Hypothalamus (tissue), 51 donors: Measurements from ENCODE around the gene PYROXD2.
"Not testable (repeated sequence)": the region's sequence is repeated elsewhere in the genome, so short reads cannot be mapped to it uniquely, and the experiment has no call there.

Experiments used
- DNase-seq, 51 donors: peaks; one replicate each; lab custom pipeline; 2025; lab: John Stamatoyannopoulos, UW

PYROXD2 gene

GRCh38 chr10:98370831-98371820 lies 43.9 kb downstream of the PYROXD2 start:
- DNase-seq: no peak

GRCh38 chr10:98369801-98370200 lies 45.2 kb downstream of the PYROXD2 start:
- DNase-seq: no peak

- DNase-seq: no peak
Measured at GRCh38 chr10:98368644-98369043, 46.3 kb downstream of the PYROXD2 start.

GRCh38 chr10:98367604-98368451 lies 47.2 kb downstream of the PYROXD2 start:
- peak in 24 of 51 donors; percentile 7 to 59 (median 25) for DNase-seq

GRCh38 chr10:98366062-98366530 lies 48.9 kb downstream of the PYROXD2 start:
- DNase-seq: no peak

- no peak for DNase-seq
Measured at GRCh38 chr10:98365406-98366061, 49.4 kb downstream of the PYROXD2 start.

- DNase-seq: no peak
Measured at GRCh38 chr10:98364432-98365102, 50.4 kb downstream of the PYROXD2 start.

GRCh38 chr10:98363220-98363619 lies 51.8 kb downstream of the PYROXD2 start:
- no peak for DNase-seq

GRCh38 chr10:98361131-98362025 lies 53.6 kb downstream of the PYROXD2 start:
- peak in 38 of 51 donors; percentile 5 to 78 (median 46) for DNase-seq

- no peak for DNase-seq
Measured at GRCh38 chr10:98357194-98357822, 57.7 kb downstream of the PYROXD2 start.

- DNase-seq: no peak
Measured at GRCh38 chr10:98354491-98354890, 60.5 kb downstream of the PYROXD2 start.

- DNase-seq: no peak
Measured at GRCh38 chr10:98353170-98353569, 61.8 kb downstream of the PYROXD2 start.

- no peak for DNase-seq
Measured at GRCh38 chr10:98351831-98352402, 63.1 kb downstream of the PYROXD2 start.

GRCh38 chr10:98349508-98349922 lies 65.5 kb downstream of the PYROXD2 start:
- no peak for DNase-seq

- DNase-seq: no peak
Measured at GRCh38 chr10:98346847-98347246, 68.1 kb downstream of the PYROXD2 start.

- no peak for DNase-seq
Measured at GRCh38 chr10:98344589-98345038, 70.4 kb downstream of the PYROXD2 start.

GRCh38 chr10:98341701-98342100 lies 73.3 kb downstream of the PYROXD2 start:
- DNase-seq: not testable (repeated sequence)

- DNase-seq: no peak
Measured at GRCh38 chr10:98340940-98341310, 74.1 kb downstream of the PYROXD2 start.
